Epithelial cell of esophagus (primary cell): ENCODE data around the gene SAMSN1.

ENCODE experiments used
- DNase-seq: peaks from one replicate; pipeline ENCODE4 v3.0.0; 2010; ENCODE audit warnings: low read depth
- H3K4me3 ChIP-seq: 2 replicates; pipeline ENCODE4 v1.5.1; 2011; ENCODE audit warnings: mild to moderate bottlenecking, low read length, control low read depth
- CTCF ChIP-seq: IDR thresholded peaks from 2 replicates; pipeline ENCODE4 v1.5.1; 2011; ENCODE audit warnings: low read depth, mild to moderate bottlenecking, low read length, control low read depth, inconsistent platforms; ENCODE audit not compliant: insufficient read depth; ENCODE audit errors: missing control alignments

SAMSN1 gene

DNA sequence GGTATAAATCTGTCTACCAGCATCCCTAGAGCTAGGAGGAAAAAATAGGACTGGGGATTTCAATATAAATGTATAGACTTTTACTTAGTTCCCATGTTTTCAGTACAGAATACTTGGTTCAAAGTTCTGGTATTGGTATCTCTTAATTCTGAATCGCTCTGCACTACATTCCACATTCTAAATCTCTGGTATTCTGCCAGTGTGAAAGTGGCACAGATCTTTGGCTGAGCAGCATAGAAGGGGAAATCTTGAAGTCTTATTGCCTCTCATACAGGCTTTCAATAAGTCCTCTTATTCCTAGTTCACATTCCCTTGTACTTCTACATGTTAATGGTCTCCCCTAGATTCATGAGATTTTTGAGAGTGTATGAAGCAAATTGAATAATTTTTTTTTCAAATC, 89.2 kb downstream of the SAMSN1 start:
- H3K4me3 ChIP-seq: no peak overlapping the region
- no peak for TF ChIP-seq CTCF
- no peak for DNase-seq

DNA sequence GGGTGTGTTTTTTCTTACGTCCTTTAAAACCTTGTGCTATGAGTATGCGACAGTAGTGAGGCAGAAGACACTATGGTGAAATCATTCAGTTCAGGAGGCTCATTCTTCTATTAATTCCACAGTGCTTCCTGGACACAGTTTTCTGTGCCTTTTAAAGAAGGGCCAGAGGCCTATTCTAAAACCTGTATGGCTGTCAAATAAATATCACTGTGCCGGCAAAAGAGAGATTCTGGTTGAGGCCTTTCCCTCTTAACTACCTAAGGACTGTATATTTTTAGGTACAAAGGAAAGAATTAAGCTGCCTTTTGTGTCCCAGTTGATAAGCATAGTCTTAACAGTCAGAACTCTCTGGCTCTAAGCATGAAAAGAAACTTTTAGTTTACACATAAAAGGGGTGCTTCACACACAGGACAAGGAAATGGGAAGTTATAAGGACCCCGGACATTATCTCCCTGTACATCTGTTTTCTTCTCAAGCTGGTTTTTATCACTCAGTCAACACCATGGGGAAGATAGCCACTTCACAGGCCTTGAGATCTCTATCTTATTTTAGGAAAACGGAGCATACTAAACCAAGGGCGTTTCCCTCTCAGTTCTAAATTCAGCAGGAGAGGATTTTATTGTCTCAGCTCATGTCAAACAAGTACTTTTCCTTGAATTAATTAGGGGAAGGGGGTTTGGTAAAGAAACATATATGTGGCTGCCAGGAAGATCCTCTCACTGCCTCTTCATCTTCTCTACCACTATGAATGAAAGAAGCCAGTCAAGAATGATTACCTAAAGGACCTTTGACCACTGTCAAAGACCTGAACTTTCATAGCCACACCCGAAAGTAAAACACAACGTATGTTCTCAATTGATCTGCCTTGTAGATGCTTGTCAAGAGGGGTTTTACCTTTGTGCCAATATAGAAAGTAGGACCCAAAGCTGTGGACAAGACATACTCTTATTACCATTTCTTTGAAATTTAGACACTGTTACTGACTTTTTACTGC, 91.8 kb downstream of the SAMSN1 start:
- no peak for TF ChIP-seq CTCF
- DNase-seq: no peak
- H3K4me3 ChIP-seq: no peak overlapping the region

GRCh38 chr21:14453339-14454015, 92.6 kb downstream of the SAMSN1 start:
- peak; percentile 22 for DNase-seq
- no peak for TF ChIP-seq CTCF
- no peak overlapping the region for H3K4me3 ChIP-seq

DNA sequence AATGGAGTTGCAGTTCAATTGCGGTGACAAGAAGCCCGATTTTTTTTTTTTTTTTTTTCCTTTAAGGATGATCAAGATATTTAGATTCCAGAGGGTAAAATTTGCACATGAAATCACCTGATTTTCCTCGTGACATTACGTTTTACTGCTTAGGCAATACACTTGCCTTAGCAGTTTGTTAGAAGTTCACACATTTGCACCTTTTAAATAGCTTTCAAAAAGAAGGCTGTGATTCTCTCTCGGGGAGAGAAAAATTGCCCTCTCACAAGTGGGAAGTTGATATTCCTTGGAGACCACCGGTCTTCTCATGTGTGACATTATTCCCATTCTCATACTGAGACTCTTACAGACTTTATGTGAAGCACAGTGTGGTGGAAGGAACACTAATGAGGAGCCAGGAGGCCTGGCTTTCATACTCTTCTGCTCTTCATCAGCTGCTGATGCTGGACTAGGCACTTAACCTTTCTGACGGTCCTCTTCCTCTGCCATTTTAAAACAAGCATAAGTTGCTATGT, 93.3 kb downstream of the SAMSN1 start:
- TF ChIP-seq CTCF: no peak
- DNase-seq: no peak
- no peak overlapping the region for H3K4me3 ChIP-seq

DNA sequence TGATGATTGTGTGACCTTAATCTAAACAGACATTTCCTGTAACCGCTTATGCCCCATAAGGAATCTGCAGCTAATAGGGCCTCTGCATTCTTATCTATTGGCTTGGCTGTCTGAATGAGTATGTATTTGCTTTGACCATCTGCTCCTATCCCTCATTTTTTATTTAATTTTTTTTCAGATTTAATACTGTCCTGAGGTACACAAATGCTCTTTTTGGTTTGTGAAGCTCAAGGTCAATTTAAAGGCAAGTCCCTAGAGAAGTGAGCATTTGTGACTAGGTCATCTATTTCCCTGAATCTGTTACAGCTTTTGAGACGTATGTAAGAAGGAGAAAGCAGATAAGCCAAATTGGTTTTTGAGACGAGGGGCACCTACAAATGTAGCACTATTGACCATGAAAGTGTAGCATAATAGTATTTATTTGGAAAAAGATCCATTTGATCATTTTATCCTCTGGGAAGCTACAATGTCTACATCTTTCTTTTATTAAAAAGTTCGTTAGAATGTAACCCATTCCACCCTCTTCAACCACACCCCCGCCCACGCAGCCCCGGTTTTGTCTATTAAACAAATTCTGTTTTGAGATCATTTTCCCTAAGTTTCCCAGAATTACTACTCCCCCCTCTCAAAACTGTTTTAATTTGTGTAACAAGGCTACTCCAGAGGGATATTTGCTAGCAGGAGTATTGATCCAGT, 93.9 kb downstream of the SAMSN1 start:
- H3K4me3 ChIP-seq: no peak overlapping the region
- no peak for DNase-seq
- TF ChIP-seq CTCF: no peak

DNA sequence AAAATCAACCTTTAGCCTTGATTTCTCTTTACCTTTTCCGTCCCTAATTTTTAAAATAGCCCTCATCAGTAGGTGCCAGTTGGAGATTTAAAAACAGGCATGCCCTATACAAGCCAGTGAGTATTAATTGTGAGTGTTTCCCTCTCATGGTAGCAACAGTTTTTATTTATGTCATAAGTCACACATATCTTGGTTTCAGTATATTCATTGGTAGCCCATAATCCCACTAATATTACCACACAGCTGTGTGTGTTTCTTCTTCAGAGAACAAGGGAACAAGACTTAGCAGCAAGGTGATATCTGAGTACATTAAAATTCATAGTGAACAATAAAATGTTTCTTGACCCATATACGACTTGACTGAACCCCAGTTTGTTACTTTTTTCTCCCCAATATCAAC, 94.6 kb downstream of the SAMSN1 start:
- TF ChIP-seq CTCF: no peak
- DNase-seq: no peak
- no peak overlapping the region for H3K4me3 ChIP-seq
